Stimulated activated CD4-positive, alpha-beta T cell treated with anti-CD3 and anti-CD28 coated beads, TNF-alpha, amount 100 ng/mL, for 1 hour (primary cell): Measurements from ENCODE around the gene GJB4.
"Not testable (repeated sequence)": the region's sequence is repeated elsewhere in the genome, so short reads cannot be mapped to it uniquely, and the experiment has no call there.

Experiments
- DNase-seq, 3 donors: peaks; one replicate each; pipeline ENCODE4 v3.0.0-alpha.2; 2020; ENCODE audit warnings: low read depth in 3 of 3, low spot score in 1 of 3

Gene GJB4

GRCh38 chr1:34759503-34760357 is at the start of gene GJB4:
TSS of gene GJB4 (plus strand) at chr1:34759740. CDS start at chr1:34761255, 1,515 bp downstream.
- no peak for DNase-seq

- no peak for DNase-seq
Measured at GRCh38 chr1:34710812-34711211, 48.7 kb upstream of the GJB4 start.

GRCh38 chr1:34711485-34711884 is 48.1 kb upstream of the GJB4 start:
- DNase-seq, result no peak

GRCh38 chr1:34712007-34712688 is 47.4 kb upstream of the GJB4 start:
- DNase-seq, result no peak

GRCh38 chr1:34713443-34713842 is 46.1 kb upstream of the GJB4 start:
- DNase-seq, result no peak

GRCh38 chr1:34714386-34714785 is 45.2 kb upstream of the GJB4 start:
- DNase-seq, result no peak

- DNase-seq, result no peak
Measured at GRCh38 chr1:34715139-34715538, 44.4 kb upstream of the GJB4 start.

GRCh38 chr1:34721241-34721640 is 38.3 kb upstream of the GJB4 start:
- DNase-seq, result no peak

GRCh38 chr1:34721646-34722355 is 37.7 kb upstream of the GJB4 start:
- no peak for DNase-seq

GRCh38 chr1:34726861-34727260 is 32.7 kb upstream of the GJB4 start:
- no peak for DNase-seq

GRCh38 chr1:34730485-34730884 is 29.1 kb upstream of the GJB4 start:
- no peak for DNase-seq

- DNase-seq, result not testable (repeated sequence)
Measured at GRCh38 chr1:34732831-34733230, 26.7 kb upstream of the GJB4 start.

- DNase-seq, result no peak
Measured at GRCh38 chr1:34736692-34737091, 22.8 kb upstream of the GJB4 start.

GRCh38 chr1:34737236-34737635 is 22.3 kb upstream of the GJB4 start:
- not testable (repeated sequence) for DNase-seq

GRCh38 chr1:34739613-34740012 is 19.9 kb upstream of the GJB4 start:
- DNase-seq, result no peak

- DNase-seq, result no peak
Measured at GRCh38 chr1:34740161-34740868, 19.2 kb upstream of the GJB4 start.

GRCh38 chr1:34742667-34743270 is 16.8 kb upstream of the GJB4 start:
- peak; percentile 30 to 77 (median 42) for DNase-seq

GRCh38 chr1:34743775-34744174 is 15.8 kb upstream of the GJB4 start:
- no peak for DNase-seq

GRCh38 chr1:34744851-34745250 is 14.7 kb upstream of the GJB4 start:
- no peak for DNase-seq

- DNase-seq, result no peak
Measured at GRCh38 chr1:34745666-34746065, 13.9 kb upstream of the GJB4 start.

- DNase-seq, result no peak
Measured at GRCh38 chr1:34746101-34746500, 13.4 kb upstream of the GJB4 start.
